OCI-LY7 (cell line): ENCODE measurements around the gene TRIM73. TPM values are rescaled to one million over a fixed set of nuclear protein-coding genes. Genes with fewer than 3 reads are reported as not detected.
"Not testable (repeated sequence)": the region's sequence is repeated elsewhere in the genome, so short reads cannot be mapped to it uniquely, and the experiment has no call there.

ENCODE experiments used
- BruUV-seq: library from RNA; stranded (reverse); fragments of 400-500 nt; replicated peaks from 2 replicates; lab custom pipeline; 2021; lab: Mats Ljungman, UMichigan
- CTCF ChIA-PET: fragments of 300-600 bp; sonication (Branson Sonifier 250); formaldehyde crosslinking; loops from one replicate; lab custom pipeline; 2022; ENCODE audit warnings: antibody characterized with exemption; ENCODE audit not compliant: unreplicated experiment; lab: Charles Lee
- POLR2A ChIA-PET: fragments of 300-600 bp; sonication (Branson Sonifier 250); formaldehyde crosslinking; loops from one replicate; lab custom pipeline; 2022; ENCODE audit warnings: antibody characterized with exemption; lab: Charles Lee
- DNase-seq: peaks from one replicate; pipeline ENCODE4 v3.0.0-alpha.2; 2015; ENCODE audit warnings: low spot score
- H2AFZ ChIP-seq: fragments of 200-600 bp; sonication (generic), shearing (Covaris generic); 2 replicates; pipeline ENCODE4 v1.6.1; 2014; ENCODE audit warnings: mild to moderate bottlenecking, antibody characterized with exemption, low read length, moderate library complexity
- H3K27ac ChIP-seq: fragments of 200-600 bp; sonication (generic); 2 replicates; pipeline ENCODE4 v1.5.1; 2014; ENCODE audit warnings: mixed run types, low read depth, mild to moderate bottlenecking, moderate library complexity, low read length, inconsistent platforms; ENCODE audit not compliant: poor library complexity, severe bottlenecking
- H3K36me3 ChIP-seq: fragments of 200-600 bp; sonication (generic); 2 replicates; pipeline ENCODE4 v1.6.1; 2014; ENCODE audit warnings: mild to moderate bottlenecking, antibody characterized with exemption, low read length, moderate library complexity, mixed read lengths; ENCODE audit not compliant: insufficient read depth
- H3K4me1 ChIP-seq: fragments of 200-600 bp; sonication (generic); 2 replicates; pipeline ENCODE4 v1.5.1; 2014; ENCODE audit warnings: mild to moderate bottlenecking, low read length; ENCODE audit not compliant: insufficient read depth, poor library complexity, severe bottlenecking
- H3K4me2 ChIP-seq: fragments of 200-600 bp; sonication (generic); 2 replicates; pipeline ENCODE4 v1.6.1; 2014; ENCODE audit warnings: mild to moderate bottlenecking, low read length
- H3K4me3 ChIP-seq: fragments of 200-600 bp; sonication (generic); 2 replicates; pipeline ENCODE4 v1.5.1; 2014; ENCODE audit warnings: mild to moderate bottlenecking, low read depth, low read length; ENCODE audit not compliant: poor library complexity, severe bottlenecking
- H3K79me2 ChIP-seq: fragments of 200-600 bp; sonication (generic); 2 replicates; pipeline ENCODE4 v1.6.1; 2016; ENCODE audit warnings: low read depth, mild to moderate bottlenecking, low read length, moderate library complexity, mixed read lengths; ENCODE audit not compliant: insufficient read depth
- H3K9me2 ChIP-seq: fragments of 200-600 bp; sonication (generic); 2 replicates; pipeline ENCODE4 v1.6.1; 2016; ENCODE audit warnings: mild to moderate bottlenecking, low read length, mixed read lengths; ENCODE audit not compliant: insufficient read depth
- H3K9me3 ChIP-seq: fragments of 200-600 bp; sonication (generic); 2 replicates; pipeline ENCODE4 v1.6.1; 2014; ENCODE audit warnings: mild to moderate bottlenecking, mixed run types, low read length, mixed read lengths
- H4K20me1 ChIP-seq: fragments of 200-600 bp; sonication (generic); 2 replicates; pipeline ENCODE4 v1.6.1; 2014; ENCODE audit warnings: mild to moderate bottlenecking, antibody characterized with exemption, low read length, moderate library complexity, mixed read lengths; ENCODE audit not compliant: insufficient read depth
- CTCF ChIP-seq: fragments of 200-600 bp; sonication (generic); conservative IDR thresholded peaks from 2 replicates; pipeline ENCODE4 v1.5.1; 2014; ENCODE audit warnings: mild to moderate bottlenecking, antibody characterized with exemption, low read length, moderate library complexity, mixed read lengths
- intact Hi-C: fragments of 100-400 bp; cut with micrococcal nuclease; formaldehyde crosslinking; loops from one replicate; pipeline ENCODE4 v1.10.0; 2022; ENCODE audit not compliant: unreplicated experiment
- total RNA-seq, 2 experiments: library from RNA; depleted of rRNA in 1 of 2; stranded (reverse); fragments of >200 nt in 1 of 2; shearing (Covaris generic) in 1 of 2; gene quantifications; 2 replicates each; pipeline ENCODE4 v1.2.3, GENCODE V29; 2014 to 2022

TRIM73 gene
- total RNA-seq, 2 experiments from 2014 or later, result 16.0 to 22.3 TPM

DNA sequence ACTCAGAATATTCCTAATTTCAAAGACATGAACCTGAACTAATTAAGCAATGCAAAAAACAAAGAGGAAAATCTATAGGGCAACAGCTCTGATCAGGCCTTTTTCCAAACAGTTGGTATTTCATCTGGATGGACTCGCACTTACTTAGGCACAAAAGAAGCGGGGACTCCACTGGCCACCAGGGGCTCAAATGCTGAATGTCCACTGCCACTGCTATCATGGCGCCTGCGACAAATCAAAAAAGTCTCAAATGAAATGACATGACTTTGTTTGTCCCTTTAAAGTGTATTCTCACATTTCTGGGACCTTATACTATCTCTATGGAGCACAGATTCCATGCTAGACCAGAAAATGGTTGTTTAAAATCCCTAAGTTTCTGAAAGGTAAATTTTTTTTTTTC is 43.6 kb downstream of the TRIM73 start:
- H4K20me1 ChIP-seq, H3K4me2 ChIP-seq, BruUV-seq, H3K4me3 ChIP-seq, intact Hi-C loops, H2AFZ ChIP-seq, H3K4me1 ChIP-seq, DNase-seq, H3K79me2 ChIP-seq, CTCF ChIA-PET, POLR2A ChIA-PET, H3K9me3 ChIP-seq, H3K27ac ChIP-seq, H3K9me2 ChIP-seq: not testable (repeated sequence)
- TF ChIP-seq CTCF, result 0 out of 2 replicates have a peak, but pooled peaks have one; percentile 11
- peaks cover 72% of the 10 kb centered on the region for H3K36me3 ChIP-seq

- BruUV-seq, H3K9me3 ChIP-seq, CTCF ChIA-PET, H4K20me1 ChIP-seq, DNase-seq, intact Hi-C loops, H3K27ac ChIP-seq, H3K4me1 ChIP-seq, H3K9me2 ChIP-seq, POLR2A ChIA-PET, H3K79me2 ChIP-seq, H2AFZ ChIP-seq: not testable (repeated sequence)
- Histone ChIP-seq H3K36me3 (peaks cover 41% of the 10 kb centered on the region), H3K4me2 (peak overlapping the region; percentile 64; the same call in 1 of the 2 replicates), H3K4me3 (peak overlapping the region; percentile 70)
These were observed 46.7 kb downstream of the TRIM73 start for GRCh38 chr7:75442101-75442464.

DNA sequence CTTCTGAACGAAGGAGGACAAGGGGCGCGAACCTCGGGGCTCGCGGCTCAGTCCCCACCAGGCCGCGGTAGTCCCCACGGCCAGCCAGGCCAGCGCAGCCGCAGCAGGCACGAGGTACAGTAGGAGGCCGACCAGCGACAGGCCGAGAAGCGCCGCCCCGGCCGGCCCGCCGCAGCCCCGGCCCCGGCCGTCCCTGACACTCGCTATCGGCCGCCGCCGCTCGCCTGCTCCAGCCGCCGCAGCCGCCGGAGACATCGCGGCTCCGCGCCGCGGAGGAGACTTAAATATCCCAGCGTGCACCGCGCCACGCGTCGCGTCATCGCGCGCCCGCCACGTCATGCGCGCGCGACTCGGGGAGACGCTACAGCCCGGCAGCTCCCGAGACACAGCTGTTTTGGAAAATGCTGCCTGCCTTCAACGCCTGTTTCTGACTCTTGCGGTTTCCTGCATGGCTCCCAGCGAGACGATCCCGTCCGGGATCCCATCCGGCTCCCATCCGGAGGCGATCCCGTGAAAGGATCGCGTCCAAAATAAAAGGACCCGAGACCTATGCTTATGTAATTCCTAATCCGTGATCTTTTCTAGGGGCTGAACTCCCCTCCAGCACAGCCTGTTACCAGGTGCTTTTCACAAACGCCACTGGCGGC is 47.2 kb downstream of the TRIM73 start:
- CTCF ChIA-PET, POLR2A ChIA-PET, intact Hi-C loops, DNase-seq, H3K27ac ChIP-seq, BruUV-seq, H3K4me1 ChIP-seq, H3K79me2 ChIP-seq, H3K9me2 ChIP-seq, H3K9me3 ChIP-seq, H4K20me1 ChIP-seq: not testable (repeated sequence)
- Histone ChIP-seq H3K36me3 (peaks cover 36% of the 10 kb centered on the region), H2AFZ (0 out of 2 replicates have a peak overlapping the region, but pooled peaks have one; percentile 19), H3K4me3 (peak overlapping the region; percentile 70), H3K4me2 (peak overlapping the region; percentile 71)

DNA sequence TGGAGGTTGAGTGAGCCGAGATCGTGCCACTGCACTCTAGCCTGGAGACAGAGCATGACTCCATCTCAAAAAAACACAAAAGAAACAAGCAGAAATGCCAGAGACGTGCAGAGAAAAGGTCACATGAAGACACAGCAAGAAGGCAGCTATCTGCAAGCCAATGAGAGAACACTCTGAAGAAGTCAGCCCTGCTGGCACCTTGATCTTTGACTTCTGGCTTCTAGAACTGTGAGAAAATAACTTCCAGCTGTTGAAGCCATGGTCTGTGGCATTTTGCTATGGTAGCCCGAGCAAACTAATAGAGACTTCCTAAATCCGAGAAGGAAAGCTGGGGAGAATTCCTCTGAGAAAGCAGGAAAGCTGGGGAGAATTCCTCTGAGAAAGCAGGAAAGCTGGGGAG is 54.5 kb downstream of the TRIM73 start:
- H3K79me2 ChIP-seq, BruUV-seq, H2AFZ ChIP-seq, DNase-seq, POLR2A ChIA-PET, H3K4me1 ChIP-seq, H3K4me3 ChIP-seq, intact Hi-C loops, H4K20me1 ChIP-seq, H3K9me3 ChIP-seq, H3K9me2 ChIP-seq, CTCF ChIA-PET, H3K36me3 ChIP-seq, H3K4me2 ChIP-seq, H3K27ac ChIP-seq: not testable (repeated sequence)
